Prostate gland (tissue), 2 donors: ENCODE results near the gene JAG2. TPM values are rescaled to one million over a fixed set of nuclear protein-coding genes. Genes with fewer than 3 reads are reported as not detected.

Experiments used
- DNase-seq: peaks from one replicate; pipeline ENCODE4 v3.0.0-alpha.2; 2019; ENCODE audit warnings: low spot score
- H3K27ac ChIP-seq, 2 donors: fragments of 200-600 bp; sonication (generic); 2 replicates each; pipeline ENCODE4 v1.5.1; 2017 to 2019
- H3K27me3 ChIP-seq: fragments of 200-600 bp; sonication (generic); replicated peaks from 2 replicates; pipeline ENCODE4 v1.5.1; 2019; ENCODE audit not compliant: insufficient read depth
- H3K36me3 ChIP-seq, 2 donors: fragments of 200-600 bp; sonication (generic); 1 replicate in 1 of 2; 2 replicates in 1 of 2; pipeline versions ENCODE4 v1.5.1 to v1.8.1; 2017 to 2019
- H3K4me1 ChIP-seq: fragments of 200-600 bp; sonication (generic); replicated peaks from 2 replicates; pipeline ENCODE4 v1.5.1; 2019
- H3K4me3 ChIP-seq, 2 donors: fragments of 200-600 bp; sonication (generic); 2 replicates each; pipeline ENCODE4 v1.5.1; 2017 to 2019
- H3K9me3 ChIP-seq: fragments of 200-600 bp; sonication (generic); 2 replicates; pipeline ENCODE4 v1.5.1; 2017
- CTCF ChIP-seq, 4 experiments: fragments of 200-600 bp in 2 of 4; fragments of 450-650 bp in 2 of 4; sonication (generic) in 2 of 4; IDR thresholded peaks; 1 replicate in 3 of 4; 2 replicates in 1 of 4; pipeline ENCODE4 v1.5.1; 2016 to 2019; ENCODE audit warnings: antibody characterized with exemption in 4 of 4, mild to moderate bottlenecking in 2 of 4, moderate library complexity in 2 of 4
- POLR2A ChIP-seq: fragments of 450-650 bp; IDR thresholded peaks from one replicate; pipeline ENCODE4 v1.6.1; 2016; ENCODE audit warnings: antibody characterized with exemption, mild to moderate bottlenecking
- POLR2AphosphoS5 ChIP-seq: sonication (generic); formaldehyde crosslinking; IDR thresholded peaks from one replicate; pipeline ENCODE4 v1.6.1; 2017; ENCODE audit warnings: antibody characterized with exemption
- WGBS: methylation state at CpG from one replicate; pipeline ENCODE4 v1.1.5; 2018; 5-methylcytosine and 5-hydroxymethylcytosine counted together
- intact Hi-C: fragments of 100-400 bp; cut with DNase I; formaldehyde crosslinking; loops from one replicate; pipeline ENCODE4 v1.14.2; 2022
- total RNA-seq, 2 donors: library from RNA; depleted of rRNA; stranded (reverse); fragments of >200 nt; gene quantifications; one replicate each; pipeline ENCODE4 v1.1.0, GENCODE V29; 2016

JAG2 gene
- total RNA-seq, 2 donors from 2014 or later = 26.8 to 30.5 TPM

- no peak for TF ChIP-seq POLR2A
- no peak for TF ChIP-seq CTCF (IDR thresholded peaks at IDR 0.05)
- TF ChIP-seq POLR2AphosphoS5 = no peak
- Histone ChIP-seq H3K9me3 (peaks cover 3% of the 10 kb centered on the region), H3K4me3 (no peak overlapping the region), H3K4me1 (no peaks in the 10 kb centered on the region), H3K36me3 (no peaks in the 10 kb centered on the region), H3K27ac (no peak overlapping the region), H3K27me3 (no peaks in the 10 kb centered on the region)
- intact Hi-C loops = no loop called here
- WGBS = 73% methylated on average over 2 of the region's 2 CpGs
- DNase-seq = no peak
These were observed 37.3 kb downstream of the JAG2 start for GRCh38 chr14:105131241-105131640.

- 75% methylated on average over 5 of the region's 5 CpGs for WGBS
- Histone ChIP-seq H3K9me3 (peaks cover 3% of the 10 kb centered on the region), H3K36me3 (no peaks in the 10 kb centered on the region), H3K27ac (no peak overlapping the region), H3K4me3 (no peak overlapping the region), H3K27me3 (no peaks in the 10 kb centered on the region), H3K4me1 (no peaks in the 10 kb centered on the region)
- intact Hi-C loops = no loop called here
- no peak for DNase-seq
- no peak for TF ChIP-seq POLR2A
- no peak for TF ChIP-seq POLR2AphosphoS5
- TF ChIP-seq CTCF (IDR thresholded peaks at IDR 0.05) = no peak
These were observed 40.5 kb downstream of the JAG2 start for GRCh38 chr14:105128059-105128458.

GRCh38 chr14:105126981-105127329 is 41.6 kb downstream of the JAG2 start:
- H3K27me3 ChIP-seq = no peaks in the 10 kb centered on the region
- no peak for DNase-seq

GRCh38 chr14:105126126-105126980 is 42.2 kb downstream of the JAG2 start:
- H3K27me3 ChIP-seq = no peaks in the 10 kb centered on the region
- no peak for DNase-seq
- H3K4me3 ChIP-seq = no peak overlapping the region
- TF ChIP-seq CTCF (IDR thresholded peaks at IDR 0.05) (no peak), POLR2AphosphoS5 (no peak), POLR2A (no peak)
- 76% methylated on average over 22 of the region's 22 CpGs for WGBS
- H3K36me3 ChIP-seq = no peaks in the 10 kb centered on the region
- intact Hi-C loops = no loop called here
- no peaks in the 10 kb centered on the region for H3K4me1 ChIP-seq
- no peak overlapping the region for H3K27ac ChIP-seq
- no peaks in the 10 kb centered on the region for H3K9me3 ChIP-seq

More at GRCh38 chr14:105126981-105127329, 41.6 kb downstream of the JAG2 start:
- no peak overlapping the region for H3K4me3 ChIP-seq
- WGBS = 30% methylated on average over 9 of the region's 9 CpGs
- intact Hi-C loops = no loop called here
- no peak for TF ChIP-seq POLR2AphosphoS5
- TF ChIP-seq CTCF (IDR thresholded peaks at IDR 0.05) = no peak
- TF ChIP-seq POLR2A = no peak
- H3K4me1 ChIP-seq = no peaks in the 10 kb centered on the region
- H3K9me3 ChIP-seq = peaks cover under 1% of the 10 kb centered on the region
- no peak overlapping the region for H3K27ac ChIP-seq
- H3K36me3 ChIP-seq = no peaks in the 10 kb centered on the region

- no peak for DNase-seq
- no peaks in the 10 kb centered on the region for H3K27me3 ChIP-seq
These were observed 43.8 kb downstream of the JAG2 start for GRCh38 chr14:105124823-105125222.

More at GRCh38 chr14:105124823-105125222, 43.8 kb downstream of the JAG2 start:
- intact Hi-C loops = no loop called here
- TF ChIP-seq POLR2A (no peak), CTCF (IDR thresholded peaks at IDR 0.05) (no peak), POLR2AphosphoS5 (no peak)
- Histone ChIP-seq H3K36me3 (no peaks in the 10 kb centered on the region), H3K9me3 (no peaks in the 10 kb centered on the region), H3K4me3 (no peak overlapping the region), H3K4me1 (peaks cover 1% of the 10 kb centered on the region), H3K27ac (no peak overlapping the region)
- 87% methylated on average over 5 of the region's 5 CpGs for WGBS
